ENCODE measurements around the gene NFASC.
A peak's percentile ranks its signal among the peaks of the same experiment; 100 is the strongest.

Gene NFASC

GRCh38 chr1:205048382-205048781 lies 177.7 kb downstream of the NFASC start:
- H3K4me3 ChIP-seq (ENCODE audit: low read length) = no peak overlapping the region
- no peak for TF ChIP-seq CTCF (IDR thresholded peaks at IDR 0.05; ENCODE audit: insufficient read depth, low read depth, low read length, missing control alignments)
- no peak for DNase-seq (ENCODE audit: low read depth)

GRCh38 chr1:205049479-205049878 lies 178.8 kb downstream of the NFASC start:
- TF ChIP-seq CTCF (IDR thresholded peaks at IDR 0.05; ENCODE audit: insufficient read depth, low read depth, low read length, missing control alignments) = no peak
- no peak overlapping the region for H3K4me3 ChIP-seq (ENCODE audit: low read length)
- no peak for DNase-seq (ENCODE audit: low read depth)

- no peak for DNase-seq (ENCODE audit: low read depth)
- no peak for TF ChIP-seq CTCF (IDR thresholded peaks at IDR 0.05; ENCODE audit: insufficient read depth, low read depth, low read length, missing control alignments)
- H3K4me3 ChIP-seq (ENCODE audit: low read length) = no peak overlapping the region
Observed at GRCh38 chr1:205052690-205053089, 182.0 kb downstream of the NFASC start.

- no peak for DNase-seq (ENCODE audit: low read depth)
- no peak for TF ChIP-seq CTCF (IDR thresholded peaks at IDR 0.05; ENCODE audit: insufficient read depth, low read depth, low read length, missing control alignments)
- no peak overlapping the region for H3K4me3 ChIP-seq (ENCODE audit: low read length)
Observed at GRCh38 chr1:205053296-205053695, 182.6 kb downstream of the NFASC start.

- DNase-seq (ENCODE audit: low read depth) = peak; percentile 21
- H3K4me3 ChIP-seq (ENCODE audit: low read length) = no peak overlapping the region
- no peak for TF ChIP-seq CTCF (IDR thresholded peaks at IDR 0.05; ENCODE audit: insufficient read depth, low read depth, low read length, missing control alignments)
Observed at GRCh38 chr1:205054013-205054412, 183.4 kb downstream of the NFASC start.

GRCh38 chr1:205056188-205056611 lies 185.5 kb downstream of the NFASC start:
- no peak for TF ChIP-seq CTCF (IDR thresholded peaks at IDR 0.05; ENCODE audit: insufficient read depth, low read depth, low read length, missing control alignments)
- DNase-seq (ENCODE audit: low read depth) = no peak
- H3K4me3 ChIP-seq (ENCODE audit: low read length) = no peak overlapping the region

- H3K4me3 ChIP-seq (ENCODE audit: low read length) = no peak overlapping the region
- DNase-seq (ENCODE audit: low read depth) = no peak
- no peak for TF ChIP-seq CTCF (IDR thresholded peaks at IDR 0.05; ENCODE audit: insufficient read depth, low read depth, low read length, missing control alignments)
Observed at GRCh38 chr1:205056956-205057568, 186.4 kb downstream of the NFASC start.

All from epithelial cell of esophagus (primary cell).